Adipose tissue (tissue), 3 donors: ENCODE results near the gene SAMD3. TPM values are rescaled to one million over a fixed set of nuclear protein-coding genes. Genes with fewer than 3 reads are reported as not detected.
"Not testable (repeated sequence)": the region's sequence is repeated elsewhere in the genome, so short reads cannot be mapped to it uniquely, and the experiment has no call there.

ENCODE experiments used
- H3K27ac ChIP-seq: one replicate; pipeline ENCODE4 v1.5.1; 2013; ENCODE audit warnings: low read depth, low read length
- WGBS, 3 donors: extraction: QIAGEN DNeasy Blood & Tissue Kit; methylation state at CpG; one replicate each; pipeline ENCODE4 v1.1.7; 2013; 5-methylcytosine and 5-hydroxymethylcytosine counted together
- polyA plus RNA-seq, 3 donors: library from polyadenylated mRNA; stranded (reverse); fragments of 200-250 nt; gene quantifications; one replicate each; pipeline ENCODE4 v1.2.3, GENCODE V29; 2013
- donor health status: healthy with polysubstance abuse.
- donor health status: Bipolar disorder and iron deficiency.
- donor health status: healthy.

Gene SAMD3
- polyA plus RNA-seq, 3 donors, result 0.49 to 0.76 TPM; not detected in 1

DNA sequence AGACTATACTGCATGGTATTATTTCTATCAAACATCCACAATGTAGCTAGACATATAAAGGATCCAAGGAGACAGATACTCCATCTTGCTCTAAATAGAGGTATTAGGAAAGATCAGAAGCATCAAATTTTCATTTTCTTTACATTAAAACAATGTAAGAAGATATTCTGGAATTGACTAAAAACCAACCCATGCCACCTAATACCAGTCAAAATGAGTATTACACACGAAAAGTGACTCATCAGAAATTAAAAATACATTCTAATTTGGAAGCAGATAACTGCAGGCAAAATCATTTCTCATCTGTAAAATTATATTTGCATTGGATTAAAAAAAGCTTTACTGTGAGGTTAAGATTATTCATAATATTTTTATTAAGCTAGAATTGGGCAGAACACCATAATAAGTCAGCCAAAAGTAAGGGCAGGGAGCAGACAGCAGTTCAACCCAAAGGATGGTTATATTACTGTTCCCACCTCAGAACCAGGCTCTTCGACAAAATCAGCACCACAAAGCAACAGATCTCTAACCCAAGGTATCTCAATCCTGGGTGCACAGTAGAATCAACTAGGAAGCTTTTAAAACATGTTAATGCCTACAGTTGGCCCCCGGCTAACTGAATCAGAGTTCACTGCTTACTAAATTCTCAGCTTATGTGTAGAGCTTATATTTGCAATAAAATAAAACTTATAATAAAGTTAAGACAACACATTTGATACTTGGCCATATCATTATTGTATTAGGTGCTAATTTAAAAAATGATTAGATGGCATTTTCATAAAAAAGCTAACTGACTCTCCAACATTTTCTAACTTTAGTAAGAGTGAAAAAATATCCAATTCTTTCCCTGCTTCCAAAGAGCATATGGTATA is 35.2 kb downstream of the SAMD3 start:
- 79 to 84% (median 83%) methylated on average over 3 of the region's 3 CpGs for WGBS, 3 donors
- no peak overlapping the region for H3K27ac ChIP-seq

DNA sequence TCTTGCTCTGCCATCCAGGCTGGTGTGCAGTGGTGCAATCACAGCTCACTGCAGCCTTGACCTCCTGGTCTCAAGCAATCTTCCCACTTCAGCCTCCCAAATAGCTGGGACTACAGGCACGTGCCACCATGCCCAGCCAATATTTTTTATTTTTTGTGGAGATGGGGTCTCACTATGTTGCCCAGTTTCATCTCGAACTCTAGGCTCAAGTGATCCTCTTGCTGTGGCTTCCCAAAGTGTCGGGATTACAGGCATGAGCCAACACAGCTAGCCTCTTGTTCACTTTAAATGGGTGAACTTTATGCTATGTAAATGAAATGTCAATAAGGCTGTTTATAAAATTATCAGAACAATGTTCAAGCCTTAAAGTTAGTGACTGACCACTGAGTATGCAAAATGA is 37.1 kb downstream of the SAMD3 start:
- 70 to 95% (median 74%) methylated on average over 3 of the region's 3 CpGs for WGBS, 3 donors
- no peak overlapping the region for H3K27ac ChIP-seq

DNA sequence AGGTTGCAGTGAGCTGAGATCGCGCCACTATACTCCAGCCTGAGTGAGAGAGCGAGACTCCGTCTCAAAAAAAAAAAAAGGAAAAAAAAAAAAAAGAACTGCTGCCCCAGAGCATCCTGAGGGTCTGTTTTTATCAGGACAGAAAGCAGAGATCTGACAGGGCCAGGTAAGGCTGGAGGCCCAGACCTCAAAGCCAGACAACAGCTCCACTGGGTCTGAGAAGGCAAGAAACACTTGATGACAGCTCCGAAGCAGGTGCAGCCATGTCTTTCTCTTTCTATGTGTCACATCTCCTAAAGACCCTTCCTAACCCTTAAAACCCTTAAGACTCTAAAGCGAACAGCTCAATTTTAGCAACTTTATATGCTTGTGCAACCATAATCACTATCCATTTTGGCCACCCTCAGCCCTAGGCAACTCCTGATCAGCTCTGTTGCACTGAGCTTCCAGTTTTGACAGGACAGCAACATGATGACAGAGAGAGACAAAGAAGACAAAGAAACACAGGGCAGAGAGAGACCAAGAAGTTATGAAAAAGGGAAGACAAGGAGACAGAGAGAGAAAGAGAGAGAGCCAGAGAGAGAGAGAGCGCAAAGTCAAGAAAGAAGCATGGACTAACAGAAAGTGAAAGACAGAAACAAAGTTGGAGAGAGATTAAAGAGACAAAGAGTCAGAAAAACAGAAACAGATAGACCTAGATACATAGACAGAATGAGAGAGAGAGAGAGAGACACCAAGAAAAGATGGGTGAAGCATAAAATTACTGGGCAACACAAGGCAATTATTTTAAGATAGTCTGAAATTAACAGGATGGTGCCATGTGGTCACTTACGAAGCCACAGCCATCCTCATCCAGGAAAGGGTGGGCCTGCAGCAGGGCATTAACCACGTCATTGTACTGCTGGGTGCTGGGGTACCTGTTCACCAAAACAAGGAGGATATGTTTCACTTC is 39.2 kb downstream of the SAMD3 start:
- no peak overlapping the region for H3K27ac ChIP-seq
- WGBS, 3 donors, result 85 to 86% (median 85%) methylated on average over 9 of the region's 9 CpGs

DNA sequence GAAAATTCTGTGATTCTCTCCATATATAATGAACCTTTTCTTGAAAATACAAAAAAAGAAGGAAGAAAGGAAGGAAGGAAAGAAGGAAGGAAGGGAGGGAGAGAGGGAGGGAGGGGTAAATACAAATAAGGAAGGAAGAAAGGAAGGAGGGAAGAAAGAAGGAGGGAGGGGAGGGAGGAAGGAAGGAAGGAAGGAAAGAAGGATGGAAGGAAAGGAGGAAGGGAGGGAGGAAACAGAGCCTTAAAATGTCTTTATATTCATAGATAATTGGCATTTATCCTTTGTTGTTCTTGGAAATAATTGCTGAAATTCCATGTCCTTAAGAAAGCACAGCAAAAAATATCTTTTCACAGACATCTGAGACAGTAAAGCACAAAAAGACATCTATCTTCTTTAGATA is 40.3 kb downstream of the SAMD3 start:
- no peak overlapping the region for H3K27ac ChIP-seq

DNA sequence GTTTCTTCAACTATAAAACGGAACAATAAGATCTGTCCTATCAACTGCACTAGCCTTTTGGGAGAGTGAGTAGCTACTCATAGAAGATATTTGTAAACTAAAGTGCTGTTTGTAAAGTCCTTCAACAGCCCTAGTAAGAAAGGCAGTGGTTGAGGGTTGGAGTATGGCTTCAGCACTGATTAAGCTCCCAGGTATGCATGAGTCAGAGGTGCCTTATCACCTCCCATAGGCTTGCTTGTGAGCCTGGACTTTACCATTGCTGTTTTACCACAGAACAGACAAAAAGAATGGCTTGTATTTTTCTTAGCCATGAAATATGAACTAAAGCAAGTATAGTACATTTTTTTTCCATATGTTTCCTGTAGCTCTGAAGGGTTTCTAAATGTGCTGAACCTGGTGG is 44.1 kb downstream of the SAMD3 start:
- WGBS, 3 donors, result 88 to 91% (median 89%) methylated on average over 1 of the region's 1 CpG
- H3K27ac ChIP-seq, result no peak overlapping the region

DNA sequence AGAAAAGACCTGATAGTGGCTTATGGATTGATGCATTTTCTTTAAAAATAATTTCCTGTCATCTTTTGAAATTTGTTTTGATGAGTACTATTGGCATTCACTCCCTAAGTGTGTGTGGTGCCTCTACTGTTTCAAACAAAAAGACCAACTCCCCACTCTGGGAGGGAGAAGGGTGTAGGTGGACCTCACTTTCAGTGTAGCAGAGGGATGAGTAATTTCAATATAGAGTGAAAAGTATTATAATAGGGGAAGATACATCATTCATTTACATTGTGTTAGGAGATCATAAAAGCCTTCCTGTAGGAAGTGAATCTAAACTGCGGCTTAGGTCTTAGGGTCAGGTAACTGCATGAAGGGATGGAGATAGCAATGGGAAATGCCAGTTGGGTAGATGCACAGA is 46.4 kb downstream of the SAMD3 start:
- no peak overlapping the region for H3K27ac ChIP-seq
- WGBS, 3 donors, result 75 to 100% (median 86%) methylated on average over 1 of the region's 1 CpG

DNA sequence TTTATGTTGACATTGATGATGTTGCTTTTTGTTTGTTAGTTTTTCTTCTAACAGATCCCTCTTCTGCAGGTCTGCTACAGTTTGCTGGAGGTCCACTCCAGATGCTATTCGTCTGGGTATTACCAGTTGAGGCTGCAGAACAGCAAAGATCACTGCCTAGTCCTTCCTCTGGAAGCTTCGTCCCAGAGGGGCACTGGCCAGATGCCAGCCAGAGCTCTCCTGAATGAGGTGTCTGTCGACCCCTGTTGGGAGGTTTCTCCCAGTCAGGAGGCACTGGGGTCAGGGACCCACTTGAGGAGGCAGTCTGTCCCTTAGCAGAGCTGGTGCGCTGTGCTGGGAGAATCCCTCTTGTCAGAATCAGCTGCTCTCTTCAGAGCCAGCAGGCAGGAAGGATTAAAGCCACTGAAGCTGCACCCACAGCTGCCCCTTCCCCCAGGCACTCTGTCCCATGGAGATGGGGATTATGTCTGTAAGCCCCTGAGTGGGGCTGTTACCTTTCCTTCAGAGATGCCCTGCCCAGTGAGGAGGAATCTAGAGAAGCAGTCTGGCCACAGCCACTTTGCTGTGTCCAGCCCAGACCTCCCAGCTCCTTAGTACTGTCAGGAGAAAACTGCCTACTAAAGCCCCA is 49.3 kb downstream of the SAMD3 start:
- 62 to 84% (median 69%) methylated on average over 4 of the region's 4 CpGs for WGBS, 3 donors
- H3K27ac ChIP-seq, result not testable (repeated sequence)

DNA sequence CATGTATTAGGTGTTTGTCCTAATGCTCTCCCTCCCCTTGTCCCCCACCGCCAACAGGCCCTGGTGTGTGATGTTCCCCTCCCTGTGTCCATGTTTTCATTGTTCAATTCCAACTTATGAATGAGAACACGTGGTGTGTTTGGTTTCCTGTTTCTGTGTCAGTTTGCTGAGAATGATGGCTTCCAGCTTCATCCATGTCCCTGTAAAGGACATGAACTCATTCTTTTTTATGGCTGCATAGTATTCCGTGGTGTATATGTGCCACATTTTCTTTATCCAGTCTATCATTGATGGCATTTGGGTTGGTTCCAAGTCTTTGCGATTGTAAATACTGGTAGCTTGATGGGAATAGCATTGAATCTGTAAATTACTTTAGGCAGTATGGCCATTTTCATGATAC is 52.6 kb downstream of the SAMD3 start:
- not testable (repeated sequence) for H3K27ac ChIP-seq
- 80 to 89% (median 86%) methylated on average over 4 of the region's 4 CpGs for WGBS, 3 donors

DNA sequence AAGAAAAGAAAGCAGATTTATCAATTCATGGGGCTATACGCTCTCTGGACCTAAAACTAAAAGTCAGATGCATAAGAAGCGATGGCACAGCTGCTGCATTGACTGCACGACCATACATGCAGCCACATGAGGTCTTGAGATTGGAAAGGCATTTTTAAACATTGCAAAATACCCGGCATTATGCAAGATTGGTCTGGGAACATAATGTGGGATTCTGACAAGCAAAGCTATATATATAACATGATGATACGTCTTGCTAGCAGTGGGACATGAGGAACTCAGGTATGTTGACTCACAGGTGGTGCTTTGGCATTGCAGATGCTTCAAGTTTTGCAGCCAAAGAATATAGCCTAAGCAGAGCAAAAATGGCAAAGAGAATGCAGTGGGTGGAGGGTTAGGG is 55.1 kb downstream of the SAMD3 start:
- 67 to 75% (median 69%) methylated on average over 5 of the region's 5 CpGs for WGBS, 3 donors
- H3K27ac ChIP-seq, result no peak overlapping the region

DNA sequence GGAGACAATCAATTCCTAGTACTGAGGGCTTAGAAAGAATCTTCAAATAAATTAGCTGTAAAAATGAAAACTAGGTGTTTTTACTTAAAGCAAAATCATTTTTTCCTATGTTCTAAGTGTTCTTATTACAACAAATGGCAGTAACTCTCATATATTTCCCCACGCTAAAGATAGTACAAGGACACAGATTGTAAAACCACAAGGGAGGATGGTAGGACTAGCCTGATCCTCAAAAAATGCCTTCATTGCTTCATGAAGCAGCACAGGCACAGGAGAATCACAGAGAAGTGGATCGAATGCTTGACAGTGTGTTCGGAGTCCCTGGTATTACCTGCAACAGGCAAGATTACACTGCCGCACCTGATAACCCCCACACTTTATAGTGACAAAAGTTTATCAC is 58.5 kb downstream of the SAMD3 start:
- H3K27ac ChIP-seq, result no peak overlapping the region
- 57 to 80% (median 71%) methylated on average over 4 of the region's 4 CpGs for WGBS, 3 donors

DNA sequence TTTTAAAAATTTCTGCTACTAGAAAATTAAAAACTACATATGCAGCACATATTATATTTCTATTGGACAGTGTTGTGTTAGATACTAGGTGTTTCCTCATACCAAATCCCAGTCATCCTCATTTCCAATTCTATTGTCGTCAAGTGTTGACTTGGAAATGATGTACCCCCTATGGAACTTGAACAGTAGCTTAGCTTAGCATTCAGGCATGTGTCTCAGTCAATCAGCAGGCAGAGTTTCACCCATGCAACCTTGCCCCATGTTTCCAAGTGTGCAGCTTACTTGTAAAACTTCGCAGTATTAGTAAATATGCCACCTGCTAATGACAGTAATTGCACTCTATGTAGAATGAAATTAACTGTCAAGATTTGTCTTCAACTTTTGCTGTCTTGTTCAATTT is 59.5 kb downstream of the SAMD3 start:
- H3K27ac ChIP-seq, result no peak overlapping the region
- 76 to 89% (median 87%) methylated on average over 2 of the region's 2 CpGs for WGBS, 3 donors

DNA sequence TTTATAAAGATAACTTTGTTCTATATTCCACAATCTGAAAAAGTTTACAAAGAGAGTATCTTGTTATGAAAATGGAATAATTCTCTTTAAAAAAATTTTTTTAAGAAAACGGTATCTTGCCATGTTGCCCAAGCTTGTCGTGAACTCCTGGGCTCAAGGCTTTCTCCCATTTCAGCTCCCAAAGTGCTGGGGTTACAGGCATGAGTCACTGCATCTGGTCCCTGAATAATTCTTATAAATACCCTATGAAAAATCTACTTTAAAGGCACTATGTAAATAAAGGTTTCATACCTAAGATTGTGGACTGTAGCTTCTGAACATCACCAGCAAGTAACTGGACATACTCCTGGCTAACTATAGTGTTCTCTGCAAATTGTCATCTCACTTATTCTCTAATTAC is 60.3 kb downstream of the SAMD3 start:
- H3K27ac ChIP-seq, result no peak overlapping the region
- 73 to 90% (median 80%) methylated on average over 2 of the region's 2 CpGs for WGBS, 3 donors

DNA sequence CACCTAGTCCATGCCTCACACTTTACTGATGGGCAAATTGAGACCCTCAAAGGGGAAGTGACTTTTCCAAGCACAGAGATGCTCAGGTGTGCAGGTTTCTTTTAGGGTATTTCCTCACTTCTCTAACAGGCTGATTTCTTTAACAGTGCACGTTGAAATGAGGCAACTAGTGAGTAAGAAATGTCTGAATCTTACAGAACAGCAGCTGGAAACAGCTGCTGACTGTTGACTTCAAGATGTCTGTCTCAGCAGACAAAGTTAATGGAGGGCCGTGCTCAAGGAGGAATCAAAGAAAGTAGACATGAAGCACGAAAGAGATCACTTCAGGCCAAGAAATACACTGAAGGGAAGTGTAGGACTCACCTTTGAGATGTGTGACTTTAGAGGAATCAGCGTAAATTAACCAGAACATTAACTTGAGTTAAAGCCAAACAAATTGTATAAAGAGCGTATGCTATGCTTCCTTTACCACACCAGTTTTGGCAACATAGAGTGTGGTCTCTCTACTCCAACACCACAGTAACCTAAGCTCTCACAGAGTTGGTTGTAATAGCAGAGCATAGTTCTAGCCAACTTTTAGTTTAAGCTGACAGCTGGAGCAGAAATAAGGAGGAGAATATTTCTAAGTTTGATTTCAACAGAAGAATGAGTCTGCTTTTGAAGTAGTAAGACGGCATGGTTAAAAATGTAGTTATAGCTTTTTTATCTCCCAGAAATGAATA is 60.9 kb downstream of the SAMD3 start:
- WGBS, 3 donors, result 47 to 57% (median 49%) methylated on average over 6 of the region's 6 CpGs
- no peak overlapping the region for H3K27ac ChIP-seq

DNA sequence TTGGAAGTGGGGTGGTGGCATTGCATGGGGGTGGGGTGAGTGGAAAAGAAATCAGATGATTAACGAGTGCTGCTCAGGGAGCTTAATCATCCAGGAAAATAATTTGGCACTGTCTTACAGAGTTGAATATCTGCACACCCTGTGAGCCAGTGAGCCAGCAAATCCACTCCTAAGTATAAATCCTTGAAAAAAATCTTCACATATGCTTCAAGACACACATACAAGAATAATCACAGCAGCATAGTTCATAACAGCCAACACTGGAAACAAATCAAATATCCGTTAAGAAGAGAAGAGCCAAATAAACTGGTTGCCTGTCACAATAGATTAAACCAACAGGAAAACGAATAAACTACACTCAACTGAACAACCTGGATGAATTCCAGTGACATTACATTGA is 62.8 kb downstream of the SAMD3 start:
- H3K27ac ChIP-seq, result no peak overlapping the region
- whole genome bisulfite sequencing, 3 donors, result 46 to 48% (median 48%) methylated on average over 3 of the region's 3 CpGs

DNA sequence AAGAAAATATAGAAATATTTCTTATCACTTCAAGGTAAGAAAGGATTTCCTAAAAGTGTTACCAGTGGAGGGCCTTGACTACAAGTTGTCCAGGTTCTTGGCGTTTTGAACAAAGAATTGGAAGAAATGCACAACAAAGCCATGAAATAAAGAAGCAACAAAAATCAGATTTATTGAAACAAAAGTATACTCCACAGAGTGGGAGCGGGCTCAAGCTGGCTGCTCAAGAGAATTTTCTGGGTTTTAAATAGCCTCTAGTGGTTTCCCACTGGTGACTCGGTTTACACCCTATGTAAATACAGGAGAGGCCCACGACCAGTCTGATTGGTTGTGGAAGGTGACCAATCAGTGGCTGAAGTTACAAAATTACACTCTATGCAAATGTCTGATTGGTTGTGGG is 64.2 kb downstream of the SAMD3 start:
- no peak overlapping the region for H3K27ac ChIP-seq
- 83 to 96% (median 94%) methylated on average over 4 of the region's 4 CpGs for WGBS, 3 donors

DNA sequence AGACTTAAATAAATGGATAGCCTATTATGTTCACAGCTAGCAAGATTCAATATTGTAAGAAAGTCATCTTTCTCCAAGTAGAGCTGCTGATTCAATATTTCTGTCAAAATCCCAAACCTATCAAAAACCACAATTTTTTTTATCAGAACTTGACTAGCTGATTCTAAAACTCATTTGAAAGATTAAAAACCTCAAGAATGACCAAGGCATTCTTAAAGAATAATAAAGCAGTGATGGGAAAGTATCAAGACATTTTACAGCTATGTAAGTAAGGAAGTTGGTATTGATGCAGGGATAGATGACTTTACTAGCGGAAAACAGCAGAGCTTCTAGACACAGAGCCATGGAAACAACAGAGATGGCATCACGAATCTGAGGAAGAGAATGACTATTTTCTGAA is 64.7 kb downstream of the SAMD3 start:
- no peak overlapping the region for H3K27ac ChIP-seq
- WGBS, 3 donors, result 77 to 91% (median 88%) methylated on average over 2 of the region's 2 CpGs

DNA sequence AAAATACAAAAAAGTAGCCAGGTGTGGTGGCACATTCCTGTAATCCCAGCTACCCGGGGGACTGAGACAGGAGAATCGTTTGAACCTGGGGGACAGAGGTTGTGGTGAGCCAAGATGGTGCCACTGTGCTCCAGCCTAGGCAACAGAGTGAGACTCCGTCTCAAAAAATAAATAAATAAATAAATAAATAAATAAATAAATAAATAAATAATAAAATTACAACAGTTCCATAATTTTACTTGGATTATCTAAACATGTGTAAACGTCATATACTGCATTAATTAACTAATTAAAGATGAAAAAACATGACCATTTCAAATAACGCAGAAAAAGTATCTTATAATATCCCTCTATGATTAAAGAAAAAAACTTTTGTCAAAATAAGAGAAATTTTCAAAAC is 65.8 kb downstream of the SAMD3 start:
- H3K27ac ChIP-seq, result no peak overlapping the region
- WGBS, 3 donors, result 92 to 98% (median 94%) methylated on average over 5 of the region's 5 CpGs

DNA sequence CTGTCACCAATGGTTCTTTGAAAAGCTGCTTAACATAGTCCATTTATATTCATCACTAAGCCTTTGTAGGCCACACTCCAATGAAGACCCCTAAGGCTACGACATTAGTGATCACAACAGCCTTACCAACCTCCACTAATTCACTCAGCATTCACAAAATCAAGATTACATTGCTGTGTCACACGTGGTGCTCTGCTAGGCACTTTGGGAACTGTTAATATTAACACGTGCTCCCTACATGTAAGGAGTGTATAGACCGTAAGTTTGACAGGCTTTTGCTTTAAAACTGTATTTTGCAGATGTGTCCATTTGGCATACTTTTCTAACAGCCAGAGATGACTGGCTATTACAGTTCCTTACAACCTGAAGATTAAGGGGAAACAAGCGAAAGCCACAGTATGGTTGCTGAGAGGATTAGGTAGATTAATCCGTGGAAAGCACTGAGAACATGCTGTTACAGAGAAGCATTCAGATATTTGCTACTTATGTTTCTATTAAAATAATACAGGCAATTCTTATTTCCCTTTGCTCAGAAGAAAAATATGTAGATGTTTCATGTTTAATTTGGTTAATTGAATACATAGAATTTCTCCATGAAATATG is 69.7 kb downstream of the SAMD3 start:
- WGBS, 3 donors, result 81 to 93% (median 91%) methylated on average over 6 of the region's 6 CpGs
- no peak overlapping the region for H3K27ac ChIP-seq
